HL-60 (cell line): Measurements from ENCODE around the gene SLC44A5.

Experiments used
- DNase-seq, 2 experiments: peaks; one replicate each; pipeline ENCODE4 v3.0.0-alpha.2; 2010 to 2020; ENCODE audit warnings: low read depth in 1 of 2, low spot score in 1 of 2
- H3K27ac ChIP-seq: fragments of 250-450 bp; sonication (Bioruptor Pico); replicated peaks from 2 replicates; pipeline ENCODE4 v1.5.1; 2020; ENCODE audit warnings: mild to moderate bottlenecking, moderate library complexity
- H3K27me3 ChIP-seq: fragments of 250-450 bp; sonication (Bioruptor Pico); 2 replicates; pipeline ENCODE4 v1.5.1; 2021; ENCODE audit warnings: mild to moderate bottlenecking, moderate library complexity; ENCODE audit not compliant: insufficient read depth, poor library complexity, severe bottlenecking
- H3K4me3 ChIP-seq: replicated peaks from 2 replicates; pipeline ENCODE4 v1.5.1; 2011; ENCODE audit warnings: mild to moderate bottlenecking, control low read depth, low read length; ENCODE audit not compliant: insufficient read depth
- GABPA ChIP-seq: IDR thresholded peaks from 2 replicates; pipeline ENCODE4 v1.6.1; 2012; ENCODE audit warnings: low read depth
- POLR2AphosphoS5 ChIP-seq: IDR thresholded peaks from 2 replicates; pipeline ENCODE4 v1.6.1; 2012; ENCODE audit warnings: low read depth
- SPI1 ChIP-seq: IDR thresholded peaks from 2 replicates; pipeline ENCODE4 v1.6.1; 2012; ENCODE audit warnings: low read depth, mild to moderate bottlenecking, borderline replicate concordance
- TF ChIP-seq, protein P1 (sequence below): IDR thresholded peaks from 2 replicates; pipeline ENCODE4 v1.6.1; 2012; ENCODE audit warnings: low read depth; ENCODE audit not compliant: insufficient replicate concordance
- TF ChIP-seq, protein P2 (sequence below): IDR thresholded peaks from one replicate; pipeline ENCODE4 v1.5.1; 2011; ENCODE audit warnings: low read length, control low read depth, inconsistent platforms; ENCODE audit not compliant: insufficient read depth

The SLC44A5 gene

DNA sequence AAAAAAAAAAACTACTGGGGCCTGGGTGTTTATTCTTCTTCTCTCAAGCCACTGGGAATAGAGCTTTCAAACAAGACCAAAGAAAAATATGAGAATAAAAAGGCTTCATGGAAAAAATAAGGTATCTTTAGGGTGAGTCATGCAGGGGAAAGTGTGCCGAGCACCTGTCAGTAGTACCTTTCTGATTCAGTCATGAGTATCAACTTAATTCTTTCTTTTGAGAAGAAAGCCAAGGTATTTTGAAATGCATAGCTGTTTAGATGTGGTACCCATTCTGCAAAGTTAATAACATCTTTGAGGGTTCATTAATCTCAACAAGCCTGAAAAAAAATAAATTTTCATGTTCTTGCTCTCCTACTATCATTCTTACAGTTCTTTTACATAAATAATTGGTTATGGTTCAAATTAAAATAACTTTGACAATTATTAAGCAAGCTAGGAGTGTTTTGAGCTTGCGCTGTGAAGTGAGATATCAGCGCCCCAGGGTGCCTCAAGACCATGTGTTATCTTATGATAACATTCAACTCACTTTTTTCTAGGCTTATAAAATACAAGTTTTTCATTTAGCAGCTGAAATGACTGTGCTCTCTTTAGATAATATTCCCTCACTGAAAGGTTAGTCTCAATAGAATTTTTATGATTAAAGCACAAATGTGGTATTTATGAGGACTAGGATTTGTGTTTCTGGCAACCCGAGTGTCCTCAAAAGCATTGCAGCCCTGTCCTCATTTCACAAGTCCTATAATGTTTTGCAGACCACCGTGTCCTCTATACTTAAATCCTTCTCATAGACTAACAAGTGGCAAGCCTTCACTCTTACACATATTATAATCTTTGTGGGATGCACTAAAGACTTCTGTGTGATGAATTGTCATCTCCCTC lies 138.6 kb downstream of the SLC44A5 start:
- DNase-seq = no peak
- TF ChIP-seq, protein P1, sequence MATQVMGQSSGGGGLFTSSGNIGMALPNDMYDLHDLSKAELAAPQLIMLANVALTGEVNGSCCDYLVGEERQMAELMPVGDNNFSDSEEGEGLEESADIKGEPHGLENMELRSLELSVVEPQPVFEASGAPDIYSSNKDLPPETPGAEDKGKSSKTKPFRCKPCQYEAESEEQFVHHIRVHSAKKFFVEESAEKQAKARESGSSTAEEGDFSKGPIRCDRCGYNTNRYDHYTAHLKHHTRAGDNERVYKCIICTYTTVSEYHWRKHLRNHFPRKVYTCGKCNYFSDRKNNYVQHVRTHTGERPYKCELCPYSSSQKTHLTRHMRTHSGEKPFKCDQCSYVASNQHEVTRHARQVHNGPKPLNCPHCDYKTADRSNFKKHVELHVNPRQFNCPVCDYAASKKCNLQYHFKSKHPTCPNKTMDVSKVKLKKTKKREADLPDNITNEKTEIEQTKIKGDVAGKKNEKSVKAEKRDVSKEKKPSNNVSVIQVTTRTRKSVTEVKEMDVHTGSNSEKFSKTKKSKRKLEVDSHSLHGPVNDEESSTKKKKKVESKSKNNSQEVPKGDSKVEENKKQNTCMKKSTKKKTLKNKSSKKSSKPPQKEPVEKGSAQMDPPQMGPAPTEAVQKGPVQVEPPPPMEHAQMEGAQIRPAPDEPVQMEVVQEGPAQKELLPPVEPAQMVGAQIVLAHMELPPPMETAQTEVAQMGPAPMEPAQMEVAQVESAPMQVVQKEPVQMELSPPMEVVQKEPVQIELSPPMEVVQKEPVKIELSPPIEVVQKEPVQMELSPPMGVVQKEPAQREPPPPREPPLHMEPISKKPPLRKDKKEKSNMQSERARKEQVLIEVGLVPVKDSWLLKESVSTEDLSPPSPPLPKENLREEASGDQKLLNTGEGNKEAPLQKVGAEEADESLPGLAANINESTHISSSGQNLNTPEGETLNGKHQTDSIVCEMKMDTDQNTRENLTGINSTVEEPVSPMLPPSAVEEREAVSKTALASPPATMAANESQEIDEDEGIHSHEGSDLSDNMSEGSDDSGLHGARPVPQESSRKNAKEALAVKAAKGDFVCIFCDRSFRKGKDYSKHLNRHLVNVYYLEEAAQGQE = no peak
- TF ChIP-seq SPI1 (no peak), POLR2AphosphoS5 (no peak), GABPA (no peak)
- TF ChIP-seq, protein P2, sequence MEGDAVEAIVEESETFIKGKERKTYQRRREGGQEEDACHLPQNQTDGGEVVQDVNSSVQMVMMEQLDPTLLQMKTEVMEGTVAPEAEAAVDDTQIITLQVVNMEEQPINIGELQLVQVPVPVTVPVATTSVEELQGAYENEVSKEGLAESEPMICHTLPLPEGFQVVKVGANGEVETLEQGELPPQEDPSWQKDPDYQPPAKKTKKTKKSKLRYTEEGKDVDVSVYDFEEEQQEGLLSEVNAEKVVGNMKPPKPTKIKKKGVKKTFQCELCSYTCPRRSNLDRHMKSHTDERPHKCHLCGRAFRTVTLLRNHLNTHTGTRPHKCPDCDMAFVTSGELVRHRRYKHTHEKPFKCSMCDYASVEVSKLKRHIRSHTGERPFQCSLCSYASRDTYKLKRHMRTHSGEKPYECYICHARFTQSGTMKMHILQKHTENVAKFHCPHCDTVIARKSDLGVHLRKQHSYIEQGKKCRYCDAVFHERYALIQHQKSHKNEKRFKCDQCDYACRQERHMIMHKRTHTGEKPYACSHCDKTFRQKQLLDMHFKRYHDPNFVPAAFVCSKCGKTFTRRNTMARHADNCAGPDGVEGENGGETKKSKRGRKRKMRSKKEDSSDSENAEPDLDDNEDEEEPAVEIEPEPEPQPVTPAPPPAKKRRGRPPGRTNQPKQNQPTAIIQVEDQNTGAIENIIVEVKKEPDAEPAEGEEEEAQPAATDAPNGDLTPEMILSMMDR = no peak
- Histone ChIP-seq H3K27me3 (no peaks in the 10 kb centered on the region), H3K27ac (no peak overlapping the region), H3K4me3 (no peak overlapping the region)

DNA sequence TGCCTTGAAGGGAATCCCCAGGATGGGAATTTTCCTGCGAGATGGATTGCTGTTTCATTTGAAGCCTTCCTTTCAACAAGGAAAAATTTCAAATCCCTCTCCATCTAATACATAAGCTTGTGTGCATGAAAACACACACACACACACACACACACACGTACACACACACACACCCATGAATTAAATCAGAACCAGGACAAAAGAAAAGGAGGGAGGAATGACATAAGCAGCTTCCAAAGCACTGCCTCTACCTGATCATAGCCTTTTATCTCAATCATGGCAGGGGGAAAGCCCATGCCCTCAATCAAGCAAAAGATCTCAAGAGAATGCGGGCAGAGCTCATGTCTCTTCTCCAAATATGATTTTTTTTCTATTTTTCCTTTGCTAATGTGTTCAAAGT lies 139.7 kb downstream of the SLC44A5 start:
- no peak overlapping the region for H3K4me3 ChIP-seq
- no peak overlapping the region for H3K27ac ChIP-seq
- no peak for TF ChIP-seq POLR2AphosphoS5
- TF ChIP-seq, protein P2 = no peak
- TF ChIP-seq, protein P1 = no peak
- no peak for TF ChIP-seq SPI1
- no peak for TF ChIP-seq GABPA
- no peak for DNase-seq
- H3K27me3 ChIP-seq = no peaks in the 10 kb centered on the region

DNA sequence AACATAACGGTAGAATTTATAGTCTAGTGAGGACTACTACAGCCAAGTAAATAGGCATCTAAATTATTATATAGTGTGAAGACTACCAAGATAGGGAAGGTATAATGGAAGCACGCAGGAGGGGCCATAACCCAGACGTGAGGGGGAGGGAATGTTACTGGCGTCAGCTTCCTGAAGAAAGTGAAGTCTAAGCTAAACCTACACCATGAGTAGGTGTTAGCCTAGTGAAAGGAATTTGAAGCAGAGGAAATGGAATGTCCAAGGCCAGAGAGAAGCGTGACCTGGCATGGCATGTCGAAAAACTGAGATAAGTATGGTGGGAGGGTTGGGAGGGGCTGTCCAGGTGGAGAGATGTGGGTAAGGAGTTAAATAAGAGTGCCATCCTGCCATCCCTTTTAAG lies 140.5 kb downstream of the SLC44A5 start:
- no peaks in the 10 kb centered on the region for H3K27me3 ChIP-seq
- no peak overlapping the region for H3K4me3 ChIP-seq
- no peak for DNase-seq
- TF ChIP-seq, protein P2 = no peak
- no peak for TF ChIP-seq POLR2AphosphoS5
- TF ChIP-seq GABPA = no peak
- TF ChIP-seq, protein P1 = no peak
- no peak for TF ChIP-seq SPI1
- no peak overlapping the region for H3K27ac ChIP-seq
